ENCODE measurements around the gene VPS35L. TPM values are rescaled to one million over a fixed set of nuclear protein-coding genes. Genes with fewer than 3 reads are reported as not detected.

The VPS35L gene
- total RNA-seq, 6 experiments from 2014 or later: 65.6 to 81.9 (median 76.8) TPM

- peaks cover 3% of the 10 kb centered on the region; the same call in 1 of the 2 replicates for H3K27me3 Mint-ChIP-seq (ENCODE audit: insufficient read depth)
Observed at GRCh38 chr16:19705146-19705501, 149.6 kb downstream of the VPS35L start.

GRCh38 chr16:19705843-19706242 is 150.3 kb downstream of the VPS35L start:
- Mint-ChIP-seq H3K9me3 (no peaks in the 10 kb centered on the region), H3K4me1 (ENCODE audit: low read depth) (peaks cover 20% of the 10 kb centered on the region), H3K4me3 (no peak overlapping the region), H3K27me3 (ENCODE audit: insufficient read depth) (peaks cover 3% of the 10 kb centered on the region; the same call in 1 of the 2 replicates), H3K36me3 (ENCODE audit: low read depth) (peaks cover 34% of the 10 kb centered on the region), H3K27ac (0 out of 2 replicates have a peak overlapping the region, but pooled peaks have one; percentile 48)
- no peak for DNase-seq
- TF ChIP-seq, protein P1, sequence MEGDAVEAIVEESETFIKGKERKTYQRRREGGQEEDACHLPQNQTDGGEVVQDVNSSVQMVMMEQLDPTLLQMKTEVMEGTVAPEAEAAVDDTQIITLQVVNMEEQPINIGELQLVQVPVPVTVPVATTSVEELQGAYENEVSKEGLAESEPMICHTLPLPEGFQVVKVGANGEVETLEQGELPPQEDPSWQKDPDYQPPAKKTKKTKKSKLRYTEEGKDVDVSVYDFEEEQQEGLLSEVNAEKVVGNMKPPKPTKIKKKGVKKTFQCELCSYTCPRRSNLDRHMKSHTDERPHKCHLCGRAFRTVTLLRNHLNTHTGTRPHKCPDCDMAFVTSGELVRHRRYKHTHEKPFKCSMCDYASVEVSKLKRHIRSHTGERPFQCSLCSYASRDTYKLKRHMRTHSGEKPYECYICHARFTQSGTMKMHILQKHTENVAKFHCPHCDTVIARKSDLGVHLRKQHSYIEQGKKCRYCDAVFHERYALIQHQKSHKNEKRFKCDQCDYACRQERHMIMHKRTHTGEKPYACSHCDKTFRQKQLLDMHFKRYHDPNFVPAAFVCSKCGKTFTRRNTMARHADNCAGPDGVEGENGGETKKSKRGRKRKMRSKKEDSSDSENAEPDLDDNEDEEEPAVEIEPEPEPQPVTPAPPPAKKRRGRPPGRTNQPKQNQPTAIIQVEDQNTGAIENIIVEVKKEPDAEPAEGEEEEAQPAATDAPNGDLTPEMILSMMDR (IDR thresholded peaks at IDR 0.05): no peak

More at GRCh38 chr16:19705146-19705501, 149.6 kb downstream of the VPS35L start:
- Mint-ChIP-seq H3K36me3 (ENCODE audit: low read depth) (peaks cover 41% of the 10 kb centered on the region), H3K9me3 (no peaks in the 10 kb centered on the region), H3K4me1 (ENCODE audit: low read depth) (peaks cover 27% of the 10 kb centered on the region), H3K4me3 (no peak overlapping the region), H3K27ac (peak overlapping the region; percentile 73)
- DNase-seq: no peak
- TF ChIP-seq, protein P1 (IDR thresholded peaks at IDR 0.05): no peak

GRCh38 chr16:19706846-19707245 is 151.3 kb downstream of the VPS35L start:
- H3K36me3 Mint-ChIP-seq (ENCODE audit: low read depth): peaks cover 39% of the 10 kb centered on the region
- TF ChIP-seq, protein P1 (IDR thresholded peaks at IDR 0.05): no peak
- peaks cover 13% of the 10 kb centered on the region for H3K4me1 Mint-ChIP-seq (ENCODE audit: low read depth)
- peaks cover 3% of the 10 kb centered on the region; the same call in 1 of the 2 replicates for H3K27me3 Mint-ChIP-seq (ENCODE audit: insufficient read depth)
- no peaks in the 10 kb centered on the region for H3K9me3 Mint-ChIP-seq
- no peak overlapping the region for H3K27ac Mint-ChIP-seq
- no peak for DNase-seq
- H3K4me3 Mint-ChIP-seq: no peak overlapping the region

DNA sequence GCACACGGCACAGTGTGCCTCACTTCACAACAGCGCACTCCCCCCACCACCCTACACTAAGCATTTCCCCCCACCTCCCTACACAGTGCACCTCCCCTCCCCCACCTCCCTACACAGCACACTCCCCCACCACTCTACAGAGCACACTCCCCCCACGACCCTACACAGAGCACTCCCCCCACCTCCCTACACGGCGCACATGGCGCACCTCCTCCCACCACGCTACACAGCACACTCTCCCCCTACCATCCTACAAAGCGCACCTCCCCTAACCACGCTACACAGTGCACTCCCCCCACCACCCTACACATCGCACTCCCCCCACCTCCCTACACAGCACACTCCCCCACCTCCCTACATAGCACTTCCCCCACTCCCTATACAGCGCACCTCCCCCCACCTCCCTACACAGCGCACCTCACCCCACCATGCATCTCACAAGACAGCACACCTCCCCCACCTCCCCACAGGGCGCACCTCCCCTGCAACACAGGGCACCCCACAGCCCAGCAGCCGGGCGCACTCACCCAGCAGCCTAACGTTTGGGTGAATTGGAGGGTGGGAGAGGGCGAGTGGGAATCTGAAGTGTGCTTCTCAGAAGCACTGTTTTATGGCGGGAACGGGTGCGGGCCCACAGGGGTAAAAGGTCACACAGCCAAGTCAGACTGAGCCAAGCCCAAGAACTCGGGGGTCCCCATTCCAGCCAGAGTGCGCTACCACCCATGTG is 152.2 kb downstream of the VPS35L start:
- DNase-seq: no peak
- peaks cover 13% of the 10 kb centered on the region for H3K4me1 Mint-ChIP-seq (ENCODE audit: low read depth)
- H3K9me3 Mint-ChIP-seq: no peaks in the 10 kb centered on the region
- peaks cover 36% of the 10 kb centered on the region for H3K36me3 Mint-ChIP-seq (ENCODE audit: low read depth)
- TF ChIP-seq, protein P1 (IDR thresholded peaks at IDR 0.05): no peak
- H3K27ac Mint-ChIP-seq: no peak overlapping the region
- peaks cover 3% of the 10 kb centered on the region; the same call in 1 of the 2 replicates for H3K27me3 Mint-ChIP-seq (ENCODE audit: insufficient read depth)
- H3K4me3 Mint-ChIP-seq: no peak overlapping the region

DNA sequence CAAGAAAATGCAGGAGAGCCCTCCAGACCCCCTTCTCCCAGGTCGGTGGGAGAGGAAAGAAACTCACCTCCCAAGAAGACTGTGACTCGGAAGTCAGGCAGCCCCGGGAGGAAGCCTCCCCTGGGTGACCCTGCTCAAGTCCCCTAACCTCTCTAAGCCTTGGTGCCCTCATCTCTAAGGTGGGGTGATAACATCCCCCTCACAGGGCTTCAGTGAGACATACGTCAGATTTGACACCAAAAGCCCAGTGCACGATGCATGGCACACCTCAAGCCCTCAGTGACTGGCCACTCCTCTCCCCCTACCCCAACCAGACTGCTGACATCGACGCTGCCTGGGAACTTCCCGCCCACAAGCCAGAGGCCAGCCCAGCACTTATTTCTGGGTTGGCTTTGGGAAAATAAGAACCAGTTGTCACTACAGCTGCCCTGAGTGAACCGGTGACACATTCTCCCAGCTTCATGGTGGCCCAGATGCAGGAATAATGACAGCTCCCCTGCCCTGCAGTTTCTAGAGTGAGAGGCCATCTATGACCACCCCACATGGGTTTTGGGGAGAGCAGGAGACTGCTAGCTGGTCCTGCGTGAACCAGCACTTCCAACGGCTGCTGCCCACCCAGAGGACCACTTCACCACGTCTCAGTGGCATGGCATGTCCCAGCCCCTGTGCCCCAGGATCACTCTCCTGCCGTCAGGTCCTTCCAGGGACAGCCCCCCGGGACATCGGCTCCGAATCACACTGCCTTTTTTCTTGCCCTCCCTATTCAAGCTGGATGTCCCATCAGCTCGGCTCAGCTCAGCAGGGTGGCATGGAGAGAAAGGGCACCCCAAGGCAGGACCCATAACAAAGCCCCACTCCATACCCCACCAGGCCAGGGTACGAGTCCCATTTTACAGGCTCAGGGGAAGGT is 153.0 kb downstream of the VPS35L start:
- Mint-ChIP-seq H3K27me3 (ENCODE audit: insufficient read depth) (peaks cover 3% of the 10 kb centered on the region; the same call in 1 of the 2 replicates), H3K4me1 (ENCODE audit: low read depth) (peaks cover 13% of the 10 kb centered on the region), H3K36me3 (ENCODE audit: low read depth) (peaks cover 34% of the 10 kb centered on the region), H3K9me3 (no peaks in the 10 kb centered on the region), H3K4me3 (no peak overlapping the region), H3K27ac (no peak overlapping the region)
- DNase-seq: no peak
- TF ChIP-seq, protein P1 (IDR thresholded peaks at IDR 0.05): no peak

Measured in HFFc6 (cell line).